ENCODE data around the gene PXN. TPM values are rescaled to one million over a fixed set of nuclear protein-coding genes. Genes with fewer than 3 reads are reported as not detected.

Gene PXN
- total and polyA plus RNA-seq, 8 donors: 27.2 to 129 (median 49.0) TPM

DNA sequence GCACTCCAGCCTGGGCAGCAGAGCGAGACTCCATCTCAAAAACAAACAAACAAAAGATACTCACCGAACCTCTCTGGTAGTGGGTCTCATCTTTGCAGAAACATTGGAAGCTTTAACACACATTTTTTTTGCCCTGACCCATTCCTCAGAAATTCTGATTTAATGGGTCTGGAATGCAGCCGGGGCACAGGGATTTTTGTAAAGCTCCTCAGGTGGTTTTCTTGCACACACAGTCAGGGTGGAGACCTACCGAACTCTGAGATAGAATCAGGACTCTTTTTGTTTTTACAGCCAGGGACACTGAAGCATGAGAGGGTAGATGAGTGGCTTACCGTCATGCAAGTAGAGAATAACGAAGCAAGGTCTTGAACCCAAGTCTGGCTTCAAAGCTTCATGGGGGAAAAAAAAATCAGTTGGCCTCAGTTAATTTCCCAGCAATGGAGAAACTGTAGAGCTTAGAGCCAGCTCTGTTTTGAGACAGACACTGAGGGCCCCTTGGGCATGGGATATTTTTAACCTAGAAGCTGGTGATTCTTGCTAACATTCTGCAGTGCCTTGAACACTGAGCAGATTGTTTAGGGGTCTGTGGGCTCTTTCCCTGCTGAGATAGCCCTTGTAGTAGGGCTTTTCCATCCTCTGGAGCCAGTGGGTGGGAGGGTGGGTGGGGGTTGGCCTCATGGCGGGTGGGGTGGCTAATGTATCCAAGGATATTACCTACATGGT lies 21.4 kb upstream of the PXN start:
- H3K27ac ChIP-seq: no peak overlapping the region
- WGBS, 5 donors: 48 to 62% (median 55%) methylated on average over 7 of the region's 7 CpGs
- peak in 1 of 2 donors; percentile 19 for DNase-seq
- no peak for TF ChIP-seq POLR2AphosphoS5 (IDR thresholded peaks at IDR 0.05)
- TF ChIP-seq POLR2A (IDR thresholded peaks at IDR 0.05): no peak
- TF ChIP-seq, protein P1, sequence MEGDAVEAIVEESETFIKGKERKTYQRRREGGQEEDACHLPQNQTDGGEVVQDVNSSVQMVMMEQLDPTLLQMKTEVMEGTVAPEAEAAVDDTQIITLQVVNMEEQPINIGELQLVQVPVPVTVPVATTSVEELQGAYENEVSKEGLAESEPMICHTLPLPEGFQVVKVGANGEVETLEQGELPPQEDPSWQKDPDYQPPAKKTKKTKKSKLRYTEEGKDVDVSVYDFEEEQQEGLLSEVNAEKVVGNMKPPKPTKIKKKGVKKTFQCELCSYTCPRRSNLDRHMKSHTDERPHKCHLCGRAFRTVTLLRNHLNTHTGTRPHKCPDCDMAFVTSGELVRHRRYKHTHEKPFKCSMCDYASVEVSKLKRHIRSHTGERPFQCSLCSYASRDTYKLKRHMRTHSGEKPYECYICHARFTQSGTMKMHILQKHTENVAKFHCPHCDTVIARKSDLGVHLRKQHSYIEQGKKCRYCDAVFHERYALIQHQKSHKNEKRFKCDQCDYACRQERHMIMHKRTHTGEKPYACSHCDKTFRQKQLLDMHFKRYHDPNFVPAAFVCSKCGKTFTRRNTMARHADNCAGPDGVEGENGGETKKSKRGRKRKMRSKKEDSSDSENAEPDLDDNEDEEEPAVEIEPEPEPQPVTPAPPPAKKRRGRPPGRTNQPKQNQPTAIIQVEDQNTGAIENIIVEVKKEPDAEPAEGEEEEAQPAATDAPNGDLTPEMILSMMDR (IDR thresholded peaks at IDR 0.05): no peak
- TF ChIP-seq EP300 (IDR thresholded peaks at IDR 0.05): no peak
- no peaks in the 10 kb centered on the region for H3K36me3 ChIP-seq
- H3K4me1 ChIP-seq: peaks cover 0 to 14% (median 5%) of the 10 kb centered on the region in 4 donors
- no peaks in the 10 kb centered on the region for H3K9me3 ChIP-seq
- no peaks in the 10 kb centered on the region for H3K27me3 ChIP-seq
- intact Hi-C loops (cut with DNase I; ENCODE audit: low total_unique reads): no loop called here
- H3K4me3 ChIP-seq: no peak overlapping the region

GRCh38 chr12:120284381-120284780 lies 18.9 kb upstream of the PXN start:
- DNase-seq: no peak
- 71 to 88% (median 78%) methylated on average over 3 of the region's 3 CpGs for WGBS, 5 donors
- H3K27ac ChIP-seq: no peak overlapping the region
- no peaks in the 10 kb centered on the region for H3K9me3 ChIP-seq
- no peaks in the 10 kb centered on the region for H3K27me3 ChIP-seq
- no peaks in the 10 kb centered on the region for H3K4me1 ChIP-seq
- intact Hi-C loops (cut with DNase I; ENCODE audit: low total_unique reads): no loop called here
- H3K4me3 ChIP-seq: no peak overlapping the region
- H3K36me3 ChIP-seq: no peaks in the 10 kb centered on the region
- TF ChIP-seq, protein P1 (IDR thresholded peaks at IDR 0.05): no peak
- no peak for TF ChIP-seq POLR2A (IDR thresholded peaks at IDR 0.05)
- no peak for TF ChIP-seq EP300 (IDR thresholded peaks at IDR 0.05)

GRCh38 chr12:120283318-120283717 lies 17.8 kb upstream of the PXN start:
- intact Hi-C loops (cut with DNase I; ENCODE audit: low total_unique reads): no loop called here

GRCh38 chr12:120278137-120279069 lies 12.9 kb upstream of the PXN start:
- intact Hi-C loops (cut with DNase I; ENCODE audit: low total_unique reads): no loop called here

More at GRCh38 chr12:120283318-120283717, 17.8 kb upstream of the PXN start:
- 56 to 70% (median 63%) methylated on average over 7 of the region's 7 CpGs for WGBS, 5 donors
- no peak for DNase-seq
- TF ChIP-seq, protein P1 (IDR thresholded peaks at IDR 0.05): no peak
- TF ChIP-seq POLR2AphosphoS5 (IDR thresholded peaks at IDR 0.05) (no peak), POLR2A (IDR thresholded peaks at IDR 0.05) (no peak), EP300 (IDR thresholded peaks at IDR 0.05) (no peak)
- H3K27me3 ChIP-seq: no peaks in the 10 kb centered on the region
- H3K4me1 ChIP-seq: no peaks in the 10 kb centered on the region
- no peaks in the 10 kb centered on the region for H3K36me3 ChIP-seq
- no peak overlapping the region for H3K27ac ChIP-seq
- no peaks in the 10 kb centered on the region for H3K9me3 ChIP-seq
- H3K4me3 ChIP-seq: no peak overlapping the region

More at GRCh38 chr12:120278137-120279069, 12.9 kb upstream of the PXN start:
- 91 to 96% (median 96%) methylated on average over 31 to 54 of the region's 57 CpGs for WGBS, 5 donors
- Histone ChIP-seq H3K4me1 (no peaks in the 10 kb centered on the region), H3K27ac (no peak overlapping the region), H3K36me3 (no peaks in the 10 kb centered on the region), H3K27me3 (no peaks in the 10 kb centered on the region), H3K9me3 (no peaks in the 10 kb centered on the region), H3K4me3 (no peak overlapping the region)
- no peak for DNase-seq
- TF ChIP-seq EP300 (IDR thresholded peaks at IDR 0.05): no peak
- TF ChIP-seq POLR2AphosphoS5 (IDR thresholded peaks at IDR 0.05): no peak
- TF ChIP-seq, protein P1 (IDR thresholded peaks at IDR 0.05): no peak
- no peak for TF ChIP-seq POLR2A (IDR thresholded peaks at IDR 0.05)

Data from stomach (tissue), 9 donors.